HCT116 (cell line): Measurements from ENCODE around the gene FRMD4A. TPM values are rescaled to one million over a fixed set of nuclear protein-coding genes. Genes with fewer than 3 reads are reported as not detected.

ENCODE experiments used
- ATAC-seq: fragments of 200-7000 bp; cut with Tn5 transposase; 2 replicates; pipeline ENCODE4 v1.9.1; 2020; ENCODE audit warnings: mild to moderate bottlenecking, moderate library complexity
- BruUV-seq: library from RNA; stranded (reverse); fragments of 400-500 nt; replicated peaks from 2 replicates; lab custom pipeline; 2021; lab: Mats Ljungman, UMichigan
- CTCF ChIA-PET: fragments of 300-600 bp; sonication (Branson Sonifier 250); formaldehyde crosslinking; loops from one replicate; lab custom pipeline; 2021; ENCODE audit warnings: antibody characterized with exemption; lab: Charles Lee
- POLR2A ChIA-PET: fragments of 300-600, 350-600 bp; sonication (Branson Sonifier 250); formaldehyde crosslinking; loops from one replicate; lab custom pipeline; 2021; ENCODE audit warnings: antibody characterized with exemption; lab: Charles Lee
- RAD21 ChIA-PET, 2 experiments: fragments of 300-600 bp; sonication (Branson Sonifier 250); formaldehyde crosslinking; loops; one replicate each; lab custom pipeline; 2023; ENCODE audit warnings: low total read pairs in 2 of 2; ENCODE audit not compliant: uncharacterized antibody in 2 of 2, unreplicated experiment in 2 of 2, low non-redundant PET in 1 of 2; lab: Charles Lee
- DNase-seq: peaks from one replicate; pipeline ENCODE4 v3.0.0-alpha.2; 2010; ENCODE audit warnings: low read depth, low spot score
- H2AFZ ChIP-seq: fragments of 200-600 bp; shearing (Covaris generic), sonication (generic); 2 replicates; pipeline ENCODE4 v1.6.1; 2017; ENCODE audit warnings: low read depth, mixed run types, mixed read lengths, antibody characterized with exemption, low read length; ENCODE audit not compliant: poor library complexity, severe bottlenecking
- H3K27ac ChIP-seq: 2 replicates; pipeline ENCODE4 v1.5.1; 2012; ENCODE audit warnings: low read depth, low read length
- H3K27me3 ChIP-seq: fragments of 200-600 bp; sonication (generic); 2 replicates; pipeline ENCODE4 v1.6.1; 2016; ENCODE audit warnings: mixed run types, low read length, mixed read lengths; ENCODE audit not compliant: insufficient read depth
- H3K36me3 ChIP-seq, 2 experiments: fragments of 200-500 bp in 1 of 2; fragments of 200-600 bp in 1 of 2; sonication (Bioruptor generic) in 1 of 2; sonication (generic) in 1 of 2; 2 replicates each; pipeline versions ENCODE4 v1.5.1 to v1.6.1; 2014 to 2016; ENCODE audit warnings: low read length in 2 of 2, inconsistent platforms in 1 of 2, mixed read lengths in 1 of 2, mixed run types in 1 of 2; ENCODE audit not compliant: insufficient read depth in 2 of 2, control insufficient read depth in 1 of 2
- H3K4me1 ChIP-seq, 2 experiments: fragments of 200-600 bp in 1 of 2; sonication (generic) in 1 of 2; 2 replicates each; pipeline versions ENCODE4 v1.5.1 to v1.6.1; 2012 to 2017; ENCODE audit warnings: low read length in 2 of 2, inconsistent platforms in 1 of 2, mild to moderate bottlenecking in 1 of 2, mixed read lengths in 1 of 2, mixed run types in 1 of 2, moderate library complexity in 1 of 2; ENCODE audit not compliant: insufficient read depth in 2 of 2, control insufficient read depth in 1 of 2
- H3K4me2 ChIP-seq: fragments of 200-600 bp; sonication (generic); 2 replicates; pipeline ENCODE4 v1.6.1; 2017; ENCODE audit warnings: mixed run types, low read length, mixed read lengths
- H3K4me3 ChIP-seq, 2 experiments: fragments of 200-600 bp in 1 of 2; sonication (generic) in 1 of 2; replicated peaks in 1 of 2; 2 replicates each; pipeline ENCODE4 v1.5.1; 2011 to 2016; ENCODE audit warnings: low read length in 2 of 2, control low read depth in 1 of 2, low read depth in 1 of 2, mild to moderate bottlenecking in 1 of 2, mixed read lengths in 1 of 2, mixed run types in 1 of 2
- H3K79me2 ChIP-seq: fragments of 200-600 bp; sonication (generic); 2 replicates; pipeline ENCODE4 v1.6.1; 2017; ENCODE audit warnings: mild to moderate bottlenecking, mixed run types, low read length, moderate library complexity, mixed read lengths; ENCODE audit not compliant: insufficient read depth
- H3K9ac ChIP-seq: fragments of 200-600 bp; sonication (generic); 2 replicates; pipeline ENCODE4 v1.6.1; 2016; ENCODE audit warnings: low read length, mixed read lengths
- H3K9me2 ChIP-seq: fragments of 200-600 bp; sonication (generic), shearing (Covaris generic); 2 replicates; pipeline ENCODE4 v1.6.1; 2017; ENCODE audit warnings: mixed run types, mild to moderate bottlenecking, moderate library complexity; ENCODE audit not compliant: insufficient read depth
- H3K9me3 ChIP-seq, 2 experiments: fragments of 200-500 bp in 1 of 2; fragments of 200-600 bp in 1 of 2; sonication (Bioruptor generic) in 1 of 2; sonication (generic) in 1 of 2; 2 replicates each; pipeline ENCODE4 v1.6.1; 2014 to 2017; ENCODE audit warnings: low read length in 2 of 2, mixed read lengths in 2 of 2, inconsistent platforms in 1 of 2, low read depth in 1 of 2, mild to moderate bottlenecking in 1 of 2, mixed run types in 1 of 2, moderate library complexity in 1 of 2; ENCODE audit not compliant: control insufficient read depth in 1 of 2, insufficient read depth in 1 of 2
- H4K20me1 ChIP-seq: fragments of 200-600 bp; sonication (generic), shearing (Covaris generic); 2 replicates; pipeline ENCODE4 v1.6.1; 2017; ENCODE audit warnings: mixed run types, mild to moderate bottlenecking, moderate library complexity; ENCODE audit not compliant: insufficient read depth
- CBX3 ChIP-seq: IDR thresholded peaks from 2 replicates; pipeline ENCODE4 v1.6.1; 2012; ENCODE audit warnings: low read depth
- CEBPB ChIP-seq: IDR thresholded peaks from 2 replicates; pipeline ENCODE4 v1.6.1; 2012; ENCODE audit warnings: low read depth
- CTCF ChIP-seq, 3 experiments: fragments of 200-600 bp in 1 of 3; sonication (generic) in 1 of 3; IDR thresholded peaks in 2 of 3; conservative IDR thresholded peaks in 1 of 3; 2 replicates each; pipeline ENCODE4 v1.5.1; 2012 to 2017; ENCODE audit warnings: low read depth in 2 of 3, low read length in 2 of 3, antibody characterized with exemption in 1 of 3, borderline replicate concordance in 1 of 3, control low read depth in 1 of 3, mild to moderate bottlenecking in 1 of 3, mixed read lengths in 1 of 3, mixed run types in 1 of 3, moderate library complexity in 1 of 3; ENCODE audit not compliant: insufficient read depth in 1 of 3
- EGR1 ChIP-seq: IDR thresholded peaks from 2 replicates; pipeline ENCODE4 v1.6.1; 2012; ENCODE audit warnings: low read depth
- ELF1 ChIP-seq: IDR thresholded peaks from 2 replicates; pipeline ENCODE4 v1.6.1; 2012; ENCODE audit warnings: low read depth, borderline replicate concordance
- EZH2 ChIP-seq: fragments of 200-600 bp; sonication (generic); IDR thresholded peaks from 2 replicates; pipeline ENCODE4 v1.6.1; 2017; ENCODE audit warnings: antibody characterized with exemption, mixed run types
- EZH2phosphoT487 ChIP-seq: fragments of 200-600 bp; IDR thresholded peaks from 2 replicates; pipeline ENCODE4 v1.6.1; 2018; ENCODE audit warnings: antibody characterized with exemption, borderline replicate concordance
- FOSL1 ChIP-seq: IDR thresholded peaks from 2 replicates; pipeline ENCODE4 v1.6.1; 2012; ENCODE audit warnings: low read depth
- JUND ChIP-seq: IDR thresholded peaks from 2 replicates; pipeline ENCODE4 v1.6.1; 2012
- MAX ChIP-seq: IDR thresholded peaks from 2 replicates; pipeline ENCODE4 v1.6.1; 2012
- POLR2A ChIP-seq: IDR thresholded peaks from 2 replicates; pipeline ENCODE4 v1.7.0; 2011; ENCODE audit warnings: borderline replicate concordance; ENCODE audit not compliant: insufficient read depth, insufficient read length; ENCODE audit errors: extremely low read depth
- POLR2AphosphoS5 ChIP-seq: IDR thresholded peaks from 2 replicates; pipeline ENCODE4 v1.6.1; 2011; ENCODE audit warnings: mild to moderate bottlenecking, low read depth, low read length, moderate library complexity
- RAD21 ChIP-seq: IDR thresholded peaks from 2 replicates; pipeline ENCODE4 v1.6.1; 2012; ENCODE audit warnings: low read depth, mild to moderate bottlenecking
- REST ChIP-seq: IDR thresholded peaks from 2 replicates; pipeline ENCODE4 v1.6.1; 2012; ENCODE audit warnings: low read depth
- SIN3A ChIP-seq: IDR thresholded peaks from 2 replicates; pipeline ENCODE4 v1.6.1; 2012; ENCODE audit warnings: low read depth
- TCF7L2 ChIP-seq: IDR thresholded peaks from 2 replicates; pipeline ENCODE4 v1.7.0; 2011; ENCODE audit warnings: borderline replicate concordance, inconsistent platforms; ENCODE audit not compliant: insufficient read depth, insufficient read length; ENCODE audit errors: extremely low read depth
- YY1 ChIP-seq: IDR thresholded peaks from 2 replicates; pipeline ENCODE4 v1.6.1; 2011; ENCODE audit warnings: low read length, low read depth, moderate library complexity, mild to moderate bottlenecking; ENCODE audit not compliant: insufficient replicate concordance; ENCODE audit errors: extremely low read depth
- ZBTB33 ChIP-seq: IDR thresholded peaks from 2 replicates; pipeline ENCODE4 v1.6.1; 2011; ENCODE audit warnings: mild to moderate bottlenecking, low read length, moderate library complexity; ENCODE audit not compliant: insufficient replicate concordance; ENCODE audit errors: extremely low read depth
- ZFX ChIP-seq: fragments of 450-650 bp; IDR thresholded peaks from 2 replicates; pipeline ENCODE4 v1.6.1; 2017
- intact Hi-C: fragments of 100-400 bp; cut with micrococcal nuclease; formaldehyde crosslinking; loops from 2 replicates; pipeline ENCODE4 v1.10.0; 2022
- total RNA-seq: library from RNA; stranded (reverse); gene quantifications from one replicate; pipeline ENCODE4 v1.2.1, GENCODE V29; 2021; ENCODE audit not compliant: unreplicated experiment

FRMD4A gene
- total RNA-seq, 1 experiment from 2014 or later, result 0.20 TPM

GRCh38 chr10:13913897-13914296 is 416.8 kb downstream of the FRMD4A start:
- ATAC-seq, result no peak
- no peaks in the 10 kb centered on the region for H3K79me2 ChIP-seq
- no peaks in the 10 kb centered on the region for H3K36me3 ChIP-seq
- POLR2A ChIA-PET, result no interaction called here
- no peak overlapping the region for H3K27ac ChIP-seq
- H3K4me1 ChIP-seq, result no peaks in the 10 kb centered on the region
- TF ChIP-seq REST, result no peak
- TF ChIP-seq TCF7L2, result no peak
- TF ChIP-seq FOSL1, result no peak
- TF ChIP-seq RAD21, result no peak
- TF ChIP-seq ZBTB33, result no peak
- no peak for TF ChIP-seq SIN3A
- TF ChIP-seq EZH2, result no peak
- TF ChIP-seq MAX, result no peak
- TF ChIP-seq CTCF (IDR thresholded peaks at IDR 0.05 in 2 of 3, conservative IDR thresholded peaks at IDR 0.05 in 1 of 3; ENCODE audit: borderline replicate concordance in 1 of 3, insufficient read depth in 1 of 3, low read depth in 2 of 3, low read length in 2 of 3), result no peak
- no peak for TF ChIP-seq ELF1
- no peak for TF ChIP-seq POLR2AphosphoS5
- no peak for TF ChIP-seq CEBPB
- TF ChIP-seq POLR2A, result no peak
- TF ChIP-seq ZFX, result no peak
- no peak for TF ChIP-seq EZH2phosphoT487
- TF ChIP-seq YY1, result no peak
- no peak for TF ChIP-seq CBX3
- no peak for TF ChIP-seq EGR1
- TF ChIP-seq JUND, result no peak
- no TSS peak for BruUV-seq
- CTCF ChIA-PET, result no interaction called here
- H3K4me2 ChIP-seq, result no peak overlapping the region
- no peaks in the 10 kb centered on the region for H3K9me3 ChIP-seq
- DNase-seq, result no peak
- RAD21 ChIA-PET, result no interaction called here
- no peak overlapping the region for H3K9ac ChIP-seq
- no peaks in the 10 kb centered on the region for H4K20me1 ChIP-seq
- no peak overlapping the region for H2AFZ ChIP-seq
- H3K9me2 ChIP-seq, result no peaks in the 10 kb centered on the region
- H3K27me3 ChIP-seq, result peaks cover 7% of the 10 kb centered on the region
- intact Hi-C loops, result no loop called here
- H3K4me3 ChIP-seq, result no peak overlapping the region
